Parathyroid adenoma (tissue), 2 donors: ENCODE data around the gene ARHGAP44.

ENCODE experiments used
- H2AFZ ChIP-seq: fragments of 300-600 bp; sonication (generic); one replicate; pipeline ENCODE4 v1.7.0; 2017; ENCODE audit warnings: antibody characterized with exemption, mild to moderate bottlenecking
- H3K27ac ChIP-seq: fragments of 300-600 bp; sonication (generic); one replicate; pipeline ENCODE4 v1.7.0; 2017
- H3K27me3 ChIP-seq: fragments of 300-600 bp; sonication (generic); one replicate; pipeline ENCODE4 v1.7.0; 2017; ENCODE audit warnings: low read length; ENCODE audit not compliant: control insufficient read depth, insufficient read depth
- H3K36me3 ChIP-seq: fragments of 300-600 bp; sonication (generic); one replicate; pipeline ENCODE4 v1.7.0; 2017; ENCODE audit warnings: low read length; ENCODE audit not compliant: control insufficient read depth, insufficient read depth
- H3K4me1 ChIP-seq: fragments of 300-600 bp; sonication (generic); one replicate; pipeline ENCODE4 v1.7.0; 2017; ENCODE audit warnings: control low read depth
- H3K4me2 ChIP-seq: fragments of 300-600 bp; sonication (generic); one replicate; pipeline ENCODE4 v1.7.0; 2017; ENCODE audit warnings: low read length
- H3K4me3 ChIP-seq: fragments of 300-600 bp; sonication (generic); one replicate; pipeline ENCODE4 v1.7.0; 2017; ENCODE audit warnings: low read depth, low read length
- H3K79me2 ChIP-seq: fragments of 300-600 bp; sonication (generic); one replicate; pipeline ENCODE4 v1.7.0; 2017; ENCODE audit warnings: control low read depth
- H3K9ac ChIP-seq: fragments of 300-600 bp; sonication (generic); one replicate; pipeline ENCODE4 v1.7.0; 2017; ENCODE audit warnings: mild to moderate bottlenecking
- H3K9me3 ChIP-seq: fragments of 300-600 bp; sonication (generic); one replicate; pipeline ENCODE4 v1.7.0; 2017; ENCODE audit warnings: low read length; ENCODE audit not compliant: control insufficient read depth
- CTCF ChIP-seq: fragments of 300-600 bp; sonication (generic); IDR thresholded peaks from one replicate; pipeline ENCODE4 v1.7.0; 2017; ENCODE audit warnings: antibody characterized with exemption, mild to moderate bottlenecking
- donor health status: primary hyperparathyroidism.

The ARHGAP44 gene

GRCh38 chr17:12959441-12959840 is 170.1 kb downstream of the ARHGAP44 start:
- Histone ChIP-seq H3K27me3 (no peaks in the 10 kb centered on the region), H3K4me3 (no peak overlapping the region), H3K36me3 (no peaks in the 10 kb centered on the region), H3K9ac (no peak overlapping the region), H2AFZ (no peak overlapping the region), H3K9me3 (no peaks in the 10 kb centered on the region), H3K79me2 (no peaks in the 10 kb centered on the region), H3K4me1 (no peaks in the 10 kb centered on the region), H3K4me2 (no peak overlapping the region), H3K27ac (no peak overlapping the region)
- TF ChIP-seq CTCF, result no peak

DNA sequence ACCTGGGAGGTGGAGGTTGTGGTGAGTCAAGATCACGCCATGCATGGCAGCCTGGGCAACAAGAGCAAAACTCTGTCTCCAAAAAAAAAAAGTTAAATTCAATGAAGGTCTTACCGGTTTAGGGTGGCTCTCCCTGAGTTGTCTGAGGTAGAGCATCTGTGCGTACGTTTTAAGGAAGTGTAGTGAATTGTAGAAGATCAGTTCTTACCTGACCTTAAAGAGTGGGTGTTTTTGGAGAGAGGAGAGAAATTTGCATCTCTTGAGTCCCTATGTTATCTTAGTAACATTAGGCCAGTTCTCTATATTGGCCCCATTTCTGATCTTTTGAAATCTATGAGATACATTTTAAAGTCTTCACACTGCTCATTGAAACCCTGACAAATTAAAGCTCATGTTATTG is 172.4 kb downstream of the ARHGAP44 start:
- H3K27ac ChIP-seq, result no peak overlapping the region
- H3K4me2 ChIP-seq, result no peak overlapping the region
- no peaks in the 10 kb centered on the region for H3K36me3 ChIP-seq
- no peaks in the 10 kb centered on the region for H3K27me3 ChIP-seq
- no peak for TF ChIP-seq CTCF
- H3K9ac ChIP-seq, result no peak overlapping the region
- no peaks in the 10 kb centered on the region for H3K9me3 ChIP-seq
- no peaks in the 10 kb centered on the region for H3K4me1 ChIP-seq
- no peaks in the 10 kb centered on the region for H3K79me2 ChIP-seq
- no peak overlapping the region for H3K4me3 ChIP-seq
- no peak overlapping the region for H2AFZ ChIP-seq

- no peak overlapping the region for H3K9ac ChIP-seq
- no peaks in the 10 kb centered on the region for H3K9me3 ChIP-seq
- no peaks in the 10 kb centered on the region for H3K4me1 ChIP-seq
- TF ChIP-seq CTCF, result no peak
- H3K36me3 ChIP-seq, result no peaks in the 10 kb centered on the region
- no peak overlapping the region for H3K27ac ChIP-seq
- H2AFZ ChIP-seq, result no peak overlapping the region
- no peaks in the 10 kb centered on the region for H3K79me2 ChIP-seq
- H3K27me3 ChIP-seq, result no peaks in the 10 kb centered on the region
- no peak overlapping the region for H3K4me2 ChIP-seq
- H3K4me3 ChIP-seq, result no peak overlapping the region
Measured at GRCh38 chr17:12963505-12963904, 174.2 kb downstream of the ARHGAP44 start.

GRCh38 chr17:12964162-12964561 is 174.9 kb downstream of the ARHGAP44 start:
- no peak overlapping the region for H3K27ac ChIP-seq
- no peak overlapping the region for H3K9ac ChIP-seq
- no peak for TF ChIP-seq CTCF
- H3K27me3 ChIP-seq, result no peaks in the 10 kb centered on the region
- H3K4me3 ChIP-seq, result no peak overlapping the region
- H2AFZ ChIP-seq, result no peak overlapping the region
- no peaks in the 10 kb centered on the region for H3K36me3 ChIP-seq
- no peaks in the 10 kb centered on the region for H3K9me3 ChIP-seq
- H3K79me2 ChIP-seq, result no peaks in the 10 kb centered on the region
- H3K4me1 ChIP-seq, result no peaks in the 10 kb centered on the region
- H3K4me2 ChIP-seq, result no peak overlapping the region

GRCh38 chr17:12964840-12965239 is 175.5 kb downstream of the ARHGAP44 start:
- H2AFZ ChIP-seq, result no peak overlapping the region
- H3K36me3 ChIP-seq, result no peaks in the 10 kb centered on the region
- no peak overlapping the region for H3K4me2 ChIP-seq
- no peaks in the 10 kb centered on the region for H3K79me2 ChIP-seq
- H3K9me3 ChIP-seq, result no peaks in the 10 kb centered on the region
- no peak for TF ChIP-seq CTCF
- H3K9ac ChIP-seq, result no peak overlapping the region
- H3K27me3 ChIP-seq, result no peaks in the 10 kb centered on the region
- no peak overlapping the region for H3K27ac ChIP-seq
- H3K4me1 ChIP-seq, result no peaks in the 10 kb centered on the region
- H3K4me3 ChIP-seq, result no peak overlapping the region
